Activated CD4-positive, CD25-positive, alpha-beta regulatory T cell (primary cell): Measurements from ENCODE around the gene PDIA2.
"Not testable (repeated sequence)": the region's sequence is repeated elsewhere in the genome, so short reads cannot be mapped to it uniquely, and the experiment has no call there.

Experiments
- DNase-seq, 4 experiments: peaks; one replicate each; lab custom pipeline; 2025; lab: John Stamatoyannopoulos, UW

The PDIA2 gene

GRCh38 chr16:301950-302349 is 19.0 kb downstream of the PDIA2 start:
- DNase-seq = no peak

- no peak for DNase-seq
Measured at GRCh38 chr16:303760-304505, 21.0 kb downstream of the PDIA2 start.

DNA sequence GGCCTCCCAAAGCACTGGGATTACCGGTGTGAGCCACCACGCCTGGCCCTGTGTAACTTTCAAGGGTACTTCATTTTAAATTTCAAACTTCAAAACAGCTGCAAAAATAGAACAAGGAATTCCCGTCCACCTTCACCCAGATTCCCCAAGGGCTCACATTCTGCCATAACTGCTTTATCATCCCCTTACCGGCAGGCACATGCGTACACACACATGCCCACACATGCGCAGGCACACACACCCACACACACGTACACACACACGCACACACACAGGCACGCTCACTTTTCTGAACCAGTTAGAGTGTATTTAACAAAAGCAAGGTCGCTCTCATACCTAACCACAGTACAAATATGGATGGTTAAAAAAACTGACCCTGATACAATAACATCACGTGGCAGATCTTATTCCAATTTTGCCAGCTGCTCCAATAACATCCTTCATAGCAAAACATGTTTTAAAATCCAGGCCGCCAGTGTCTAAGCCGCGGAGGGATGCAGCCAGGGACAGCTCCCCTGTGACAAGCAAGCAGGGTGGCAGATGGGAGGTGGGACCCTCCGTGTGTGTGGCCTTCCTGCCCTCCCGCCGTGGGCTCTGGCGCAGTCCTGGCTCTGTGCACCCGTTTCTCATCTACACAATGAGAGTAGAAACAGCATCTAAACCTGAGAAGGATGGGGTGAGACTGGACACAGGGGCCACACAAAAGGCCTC is 23.1 kb downstream of the PDIA2 start:
- DNase-seq = no peak

DNA sequence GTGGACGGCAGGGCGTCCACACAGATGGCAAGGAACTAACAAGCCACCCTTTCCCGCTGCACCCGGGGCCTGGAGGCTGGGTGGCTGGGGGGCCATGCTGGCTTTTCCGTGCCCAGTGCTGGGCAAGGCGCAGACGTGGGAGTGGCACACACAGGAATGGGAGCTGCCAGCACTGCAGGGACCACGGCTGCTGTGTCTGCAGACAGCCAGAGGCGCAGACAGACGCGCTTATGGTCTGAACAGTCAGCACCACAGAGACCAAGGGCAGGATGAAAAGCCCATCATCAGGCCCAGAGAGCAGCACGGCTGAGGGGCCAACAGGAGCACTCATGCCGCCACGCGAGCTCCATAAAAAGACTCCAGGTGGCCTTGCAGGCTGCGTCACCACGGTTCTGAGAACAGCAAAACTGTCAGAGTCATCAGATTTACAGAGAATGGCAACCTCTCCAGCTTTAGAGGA is 24.0 kb downstream of the PDIA2 start:
- no peak for DNase-seq

GRCh38 chr16:307691-308312 is 24.8 kb downstream of the PDIA2 start:
- no peak for DNase-seq

- no peak for DNase-seq
Measured at GRCh38 chr16:309476-309875, 26.5 kb downstream of the PDIA2 start.

GRCh38 chr16:311725-312124 is 28.8 kb downstream of the PDIA2 start:
- DNase-seq = no peak

- DNase-seq = no peak
Measured at GRCh38 chr16:314351-314750, 31.4 kb downstream of the PDIA2 start.

DNA sequence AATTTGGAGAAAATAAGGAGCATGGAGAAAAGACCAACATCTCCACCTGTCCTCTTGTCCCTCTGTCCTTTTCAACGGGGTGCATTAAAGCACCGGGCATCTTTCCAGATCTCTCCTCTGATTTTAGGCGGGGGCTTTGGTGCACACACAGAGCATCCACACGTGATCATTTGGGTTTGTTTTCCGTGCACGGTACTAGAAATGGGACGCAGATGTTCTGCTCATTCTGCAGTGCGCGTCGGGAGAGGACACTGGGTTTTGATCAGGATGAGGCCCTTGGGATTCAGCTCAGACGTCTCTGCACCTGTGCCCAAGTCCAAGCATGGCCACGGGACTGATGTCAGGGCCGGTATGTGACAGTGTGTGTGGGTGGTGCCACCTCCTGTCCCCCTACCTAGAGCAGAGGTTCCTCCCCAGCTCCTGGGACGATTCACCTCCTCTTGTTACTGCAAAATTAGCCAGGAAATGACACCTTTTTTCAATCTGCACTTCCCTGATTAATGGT is 31.9 kb downstream of the PDIA2 start:
- no peak for DNase-seq

- no peak for DNase-seq
Measured at GRCh38 chr16:316741-317464, 33.9 kb downstream of the PDIA2 start.

- no peak for DNase-seq
Measured at GRCh38 chr16:317583-317982, 34.6 kb downstream of the PDIA2 start.

GRCh38 chr16:318628-319027 is 35.7 kb downstream of the PDIA2 start:
- no peak for DNase-seq

DNA sequence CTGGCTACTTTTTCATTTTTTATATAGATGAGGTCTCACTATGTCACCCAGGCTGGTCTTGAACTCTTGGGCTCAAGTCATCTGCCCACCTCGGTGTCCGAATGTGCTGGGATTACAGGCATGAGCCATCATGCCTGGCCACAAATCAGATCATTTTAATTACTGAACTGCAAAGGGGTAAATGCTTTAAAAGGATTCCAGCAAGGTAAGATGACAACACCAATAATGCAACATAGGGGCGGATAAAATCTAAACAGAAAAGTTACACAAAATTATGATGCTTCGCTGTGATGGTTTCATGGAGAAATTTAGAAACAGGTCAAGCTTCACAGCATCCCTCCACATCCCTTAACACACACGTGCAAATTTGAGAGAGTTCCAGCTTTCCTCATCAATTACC is 37.2 kb downstream of the PDIA2 start:
- no peak for DNase-seq

DNA sequence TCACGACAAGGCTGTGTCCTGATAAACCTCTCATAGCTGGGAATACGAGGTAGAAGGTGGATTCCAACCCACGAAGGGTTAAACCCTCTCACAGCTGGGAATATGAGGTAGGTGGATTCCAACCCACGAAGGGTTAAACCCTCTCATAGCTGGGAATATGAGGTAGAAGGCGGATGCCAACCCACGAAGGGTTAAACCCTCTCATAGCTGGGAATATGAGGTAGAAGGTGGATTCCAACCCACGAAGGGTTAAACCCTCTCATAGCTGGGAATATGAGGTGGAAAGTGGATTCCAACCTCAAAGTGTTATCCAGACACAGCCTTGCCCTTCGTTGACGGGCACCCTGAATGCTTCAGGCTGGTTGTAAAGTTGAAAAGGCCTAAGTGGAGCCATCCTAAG is 38.6 kb downstream of the PDIA2 start:
- no peak for DNase-seq

- DNase-seq = no peak
Measured at GRCh38 chr16:322476-323143, 39.6 kb downstream of the PDIA2 start.

DNA sequence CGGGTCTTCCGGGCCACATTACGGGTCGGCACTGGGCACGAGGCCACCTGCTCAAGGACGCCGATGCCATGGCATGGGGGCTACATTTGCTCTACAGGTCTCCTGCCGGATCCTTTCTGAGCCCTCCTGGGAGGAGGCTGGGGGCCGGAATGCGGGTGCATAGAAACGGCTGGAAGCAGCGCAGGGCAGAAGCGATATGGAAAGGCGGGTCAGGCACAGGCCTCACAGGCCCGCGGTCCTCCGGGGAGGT is 41.2 kb downstream of the PDIA2 start:
- DNase-seq = no peak

- DNase-seq = peak in 2 of 4 experiments; percentile 52 to 56
Measured at GRCh38 chr16:324451-325334, 41.7 kb downstream of the PDIA2 start.

- DNase-seq = no peak
Measured at GRCh38 chr16:325375-326145, 42.6 kb downstream of the PDIA2 start.

DNA sequence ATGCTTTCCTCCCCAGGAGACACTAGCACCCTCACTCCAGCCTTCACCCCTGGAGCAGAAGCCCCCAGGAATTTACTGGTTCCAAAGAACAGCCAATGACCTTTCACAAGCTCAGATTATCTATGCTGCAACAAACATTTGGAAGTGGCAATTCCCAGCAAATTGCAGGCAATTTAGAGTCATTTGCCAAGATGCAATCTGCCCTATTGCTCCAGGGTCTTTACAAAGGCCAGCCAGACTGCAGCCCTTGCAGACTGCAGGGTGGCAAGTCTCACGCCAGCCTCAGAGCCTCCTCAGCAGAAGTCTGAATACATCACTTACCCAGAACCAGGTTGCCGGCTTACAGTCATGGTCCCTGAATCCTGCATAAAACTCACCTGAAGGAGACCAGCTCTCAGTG is 47.8 kb downstream of the PDIA2 start:
- DNase-seq = no peak

GRCh38 chr16:331181-331814 is 48.3 kb downstream of the PDIA2 start:
- DNase-seq = not testable (repeated sequence)
